ENCODE data around the gene CCDC39.

Gene CCDC39

DNA sequence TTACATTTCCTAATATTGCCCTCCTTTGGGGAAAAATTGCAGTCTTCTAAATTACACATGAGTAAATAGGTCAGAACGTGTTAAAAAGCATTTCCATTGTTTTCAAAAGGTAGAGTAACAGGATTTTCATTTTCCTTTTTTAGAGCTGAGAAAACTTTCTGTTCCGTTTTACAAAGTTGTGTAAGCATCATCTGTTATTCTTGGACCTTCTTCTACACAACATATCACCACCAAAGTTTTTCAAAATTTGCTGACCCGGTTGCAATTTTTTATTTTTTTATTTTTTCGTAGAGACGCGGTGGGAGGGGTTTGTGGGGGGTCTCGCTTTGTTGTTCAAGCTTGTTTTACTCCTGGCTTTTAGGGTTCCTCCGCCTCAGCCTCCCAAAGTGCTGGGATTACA lies 1.1 kb downstream of the CCDC39 start:
- DNase-seq (ENCODE audit: low read depth) = no peak
- H3K4me3 ChIP-seq (replicated peaks; ENCODE audit: low read depth, low read length) = no peak overlapping the region
- TF ChIP-seq, protein P1, sequence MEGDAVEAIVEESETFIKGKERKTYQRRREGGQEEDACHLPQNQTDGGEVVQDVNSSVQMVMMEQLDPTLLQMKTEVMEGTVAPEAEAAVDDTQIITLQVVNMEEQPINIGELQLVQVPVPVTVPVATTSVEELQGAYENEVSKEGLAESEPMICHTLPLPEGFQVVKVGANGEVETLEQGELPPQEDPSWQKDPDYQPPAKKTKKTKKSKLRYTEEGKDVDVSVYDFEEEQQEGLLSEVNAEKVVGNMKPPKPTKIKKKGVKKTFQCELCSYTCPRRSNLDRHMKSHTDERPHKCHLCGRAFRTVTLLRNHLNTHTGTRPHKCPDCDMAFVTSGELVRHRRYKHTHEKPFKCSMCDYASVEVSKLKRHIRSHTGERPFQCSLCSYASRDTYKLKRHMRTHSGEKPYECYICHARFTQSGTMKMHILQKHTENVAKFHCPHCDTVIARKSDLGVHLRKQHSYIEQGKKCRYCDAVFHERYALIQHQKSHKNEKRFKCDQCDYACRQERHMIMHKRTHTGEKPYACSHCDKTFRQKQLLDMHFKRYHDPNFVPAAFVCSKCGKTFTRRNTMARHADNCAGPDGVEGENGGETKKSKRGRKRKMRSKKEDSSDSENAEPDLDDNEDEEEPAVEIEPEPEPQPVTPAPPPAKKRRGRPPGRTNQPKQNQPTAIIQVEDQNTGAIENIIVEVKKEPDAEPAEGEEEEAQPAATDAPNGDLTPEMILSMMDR (IDR thresholded peaks at IDR 0.05; ENCODE audit: low read length, missing control alignments) = no peak

DNA sequence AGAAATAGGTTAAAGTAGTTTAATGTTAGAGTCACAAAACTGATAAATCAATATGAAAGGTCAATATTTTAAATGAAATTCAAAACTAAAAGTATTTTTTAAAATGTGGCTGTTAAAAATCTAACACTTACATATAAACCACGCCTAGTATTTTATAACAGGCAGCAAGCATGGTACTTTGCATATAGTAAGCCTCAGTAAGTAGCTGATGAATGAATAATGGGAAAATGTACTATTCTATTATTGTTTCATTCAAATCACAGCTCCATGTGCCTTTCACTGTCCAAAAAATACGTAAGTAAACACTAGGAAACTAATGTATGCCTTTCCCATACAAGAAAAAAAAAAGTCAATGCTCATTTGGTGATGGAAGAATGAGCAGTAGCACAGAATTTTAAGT lies 17.8 kb downstream of the CCDC39 start:
- TF ChIP-seq, protein P1 (IDR thresholded peaks at IDR 0.05; ENCODE audit: low read length, missing control alignments) = no peak
- no peak overlapping the region for H3K4me3 ChIP-seq (replicated peaks; ENCODE audit: low read depth, low read length)
- no peak for DNase-seq (ENCODE audit: low read depth)

DNA sequence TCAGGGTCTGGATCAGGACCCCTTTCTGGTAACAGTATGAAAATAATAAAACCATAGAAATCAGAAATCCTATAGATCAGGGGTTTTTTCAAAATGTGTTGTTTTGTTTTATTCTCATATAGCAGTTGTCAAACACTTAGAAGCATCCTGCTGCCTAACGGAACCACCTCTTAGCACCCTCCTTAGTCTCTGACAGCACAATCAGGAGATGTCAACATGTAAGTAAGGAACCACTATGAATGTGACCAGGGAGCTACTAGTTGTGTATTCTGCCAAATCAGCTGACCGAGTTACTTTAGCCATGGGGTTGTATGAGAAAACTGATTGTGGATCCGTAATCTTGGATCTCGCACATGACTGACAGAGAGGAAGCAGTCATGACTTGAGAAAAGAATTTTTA lies 22.2 kb downstream of the CCDC39 start:
- H3K4me3 ChIP-seq (replicated peaks; ENCODE audit: low read depth, low read length) = no peak overlapping the region
- no peak for DNase-seq (ENCODE audit: low read depth)
- TF ChIP-seq, protein P1 (IDR thresholded peaks at IDR 0.05; ENCODE audit: low read length, missing control alignments) = no peak

DNA sequence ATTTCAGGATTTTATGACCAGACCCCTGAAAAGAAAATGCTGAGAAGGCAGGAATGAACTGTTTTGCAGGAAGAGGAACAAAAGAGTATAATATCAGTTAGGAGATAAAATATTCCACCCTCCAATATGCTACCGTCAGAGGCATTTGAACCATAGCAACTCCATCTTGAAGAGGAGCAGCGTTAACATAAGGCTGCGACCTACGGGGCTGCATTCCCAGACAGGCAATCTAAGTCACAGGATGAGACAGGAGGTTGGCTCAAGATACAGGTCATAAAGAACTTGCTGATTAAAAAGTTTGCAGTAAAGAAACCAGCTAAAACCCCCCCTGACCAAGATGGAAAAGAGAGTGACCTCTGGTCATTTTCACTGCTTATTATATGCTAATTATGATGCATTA lies 22.9 kb downstream of the CCDC39 start:
- DNase-seq (ENCODE audit: low read depth) = no peak
- TF ChIP-seq, protein P1 (IDR thresholded peaks at IDR 0.05; ENCODE audit: low read length, missing control alignments) = no peak
- no peak overlapping the region for H3K4me3 ChIP-seq (replicated peaks; ENCODE audit: low read depth, low read length)

DNA sequence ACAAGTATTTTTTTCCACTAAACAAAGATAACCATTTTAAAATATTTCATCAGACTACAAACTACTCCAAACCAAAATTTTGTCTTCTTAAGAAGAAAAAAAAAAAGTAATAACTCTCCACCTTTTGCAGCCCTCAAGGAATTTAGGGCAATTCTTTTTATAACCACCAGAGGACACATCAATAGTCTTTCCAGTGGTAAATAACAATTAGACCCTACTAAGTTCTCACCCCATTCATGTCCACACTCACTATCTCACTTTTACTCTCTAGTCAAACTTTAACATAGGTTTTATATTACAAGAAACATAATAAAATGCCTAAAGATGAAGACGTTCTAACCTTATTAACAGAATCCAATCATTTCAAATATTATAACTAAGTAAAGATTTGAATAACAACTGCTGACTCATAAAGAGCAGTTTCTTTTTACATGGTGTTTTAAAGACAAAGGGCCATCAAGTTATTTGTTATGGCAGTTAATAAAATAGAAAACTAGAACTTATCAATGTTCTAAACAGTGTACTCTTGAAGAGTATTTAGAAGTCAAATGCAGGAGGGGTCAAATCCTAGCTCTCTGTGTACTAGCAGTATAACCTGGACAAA lies 33.0 kb downstream of the CCDC39 start:
- TF ChIP-seq, protein P1 (IDR thresholded peaks at IDR 0.05; ENCODE audit: low read length, missing control alignments) = peak; percentile 20
- H3K4me3 ChIP-seq (replicated peaks; ENCODE audit: low read depth, low read length) = no peak overlapping the region
- peak; percentile 2 for DNase-seq (ENCODE audit: low read depth)

DNA sequence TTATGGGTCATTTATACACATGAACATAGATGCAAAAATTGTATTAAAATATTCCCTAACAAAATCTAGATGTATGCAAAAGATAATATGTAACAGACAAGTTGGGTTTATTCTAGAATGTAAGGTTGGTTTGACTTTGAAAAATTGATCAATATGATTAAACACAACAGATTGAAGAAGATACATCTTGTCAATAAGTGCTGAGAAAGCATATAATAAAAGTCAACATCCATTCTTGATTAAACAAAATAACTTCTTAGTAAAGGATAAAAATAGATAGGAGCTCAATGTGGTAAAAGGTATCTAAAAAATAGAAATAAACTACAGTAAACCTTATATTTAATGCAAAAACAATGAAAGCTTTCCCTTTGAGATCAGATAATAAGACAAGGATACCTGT lies 38.3 kb downstream of the CCDC39 start:
- no peak overlapping the region for H3K4me3 ChIP-seq (replicated peaks; ENCODE audit: low read depth, low read length)
- TF ChIP-seq, protein P1 (IDR thresholded peaks at IDR 0.05; ENCODE audit: low read length, missing control alignments) = no peak
- no peak for DNase-seq (ENCODE audit: low read depth)

DNA sequence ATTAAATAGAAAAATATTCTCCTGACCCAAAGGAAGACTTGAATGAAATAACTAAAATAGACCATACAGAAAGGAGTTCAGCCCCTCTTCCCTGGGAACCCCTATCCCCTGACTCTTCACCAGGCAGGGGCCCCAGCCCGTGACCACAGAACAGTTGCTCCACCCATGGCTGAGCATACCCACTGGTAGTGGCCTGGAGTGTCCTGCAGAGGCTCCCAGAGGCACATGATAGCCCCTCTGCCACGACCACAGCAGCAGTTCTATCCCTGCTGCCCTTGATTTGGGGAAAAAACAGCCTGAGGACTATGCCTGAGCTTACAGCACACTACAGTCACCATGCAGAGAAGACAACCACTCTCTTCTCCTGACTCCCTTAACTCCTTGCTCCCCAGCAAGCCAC lies 45.6 kb downstream of the CCDC39 start:
- DNase-seq (ENCODE audit: low read depth) = no peak
- no peak overlapping the region for H3K4me3 ChIP-seq (replicated peaks; ENCODE audit: low read depth, low read length)
- TF ChIP-seq, protein P1 (IDR thresholded peaks at IDR 0.05; ENCODE audit: low read length, missing control alignments) = no peak
